KMS-11 (cell line): ENCODE data around the gene PACS1.
A peak's percentile ranks its signal among the peaks of the same experiment; 100 is the strongest.
"Not testable (repeated sequence)": the region's sequence is repeated elsewhere in the genome, so short reads cannot be mapped to it uniquely, and the experiment has no call there.

Source experiments
- H2AFZ ChIP-seq: fragments of 200-600 bp; sonication (generic); 2 replicates; pipeline ENCODE4 v1.6.1; 2016; ENCODE audit warnings: antibody characterized with exemption, mixed run types, low read depth
- H3K27ac ChIP-seq: fragments of 200-600 bp; sonication (generic); 2 replicates; pipeline ENCODE4 v1.6.1; 2016; ENCODE audit warnings: mild to moderate bottlenecking, mixed run types
- H3K27me3 ChIP-seq: fragments of 200-600 bp; sonication (generic); 2 replicates; pipeline ENCODE4 v1.6.1; 2017; ENCODE audit warnings: mild to moderate bottlenecking, low read depth, mixed run types, moderate library complexity; ENCODE audit not compliant: insufficient read depth
- H3K36me3 ChIP-seq: fragments of 200-600 bp; sonication (generic); 2 replicates; pipeline ENCODE4 v1.6.1; 2017; ENCODE audit warnings: mild to moderate bottlenecking, mixed run types; ENCODE audit not compliant: insufficient read depth
- H3K4me1 ChIP-seq: fragments of 200-600 bp; sonication (generic); 2 replicates; pipeline ENCODE4 v1.6.1; 2016; ENCODE audit warnings: mild to moderate bottlenecking, low read depth, mixed run types; ENCODE audit not compliant: poor library complexity, severe bottlenecking
- H3K4me2 ChIP-seq: fragments of 200-600 bp; sonication (generic); 2 replicates; pipeline ENCODE4 v1.7.0; 2016; ENCODE audit warnings: mild to moderate bottlenecking, mixed run types
- H3K4me3 ChIP-seq: fragments of 200-600 bp; sonication (generic); IDR thresholded peaks from 2 replicates; pipeline ENCODE4 v1.6.1; 2017; ENCODE audit warnings: low read depth, low read length, mixed read lengths; ENCODE audit not compliant: insufficient read depth
- H3K79me2 ChIP-seq: fragments of 200-600 bp; sonication (generic); 2 replicates; pipeline ENCODE4 v1.6.1; 2016; ENCODE audit warnings: low read depth, mixed run types; ENCODE audit not compliant: insufficient read depth
- H3K9ac ChIP-seq: fragments of 200-600 bp; sonication (generic); 2 replicates; pipeline ENCODE4 v1.6.1; 2016; ENCODE audit warnings: mild to moderate bottlenecking, mixed run types
- H4K20me1 ChIP-seq: fragments of 200-600 bp; sonication (generic); 2 replicates; pipeline ENCODE4 v1.6.1; 2016; ENCODE audit warnings: mild to moderate bottlenecking, mixed run types; ENCODE audit not compliant: insufficient read depth
- CTCF ChIP-seq: fragments of 200-600 bp; sonication (generic); conservative IDR thresholded peaks from 2 replicates; pipeline ENCODE4 v1.6.1; 2017; ENCODE audit warnings: low read depth, mild to moderate bottlenecking, antibody characterized with exemption, low read length, moderate library complexity, mixed read lengths

The PACS1 gene

GRCh38 chr11:66274219-66274618, 204.1 kb downstream of the PACS1 start:
- H3K4me1 ChIP-seq = peaks cover 29% of the 10 kb centered on the region
- TF ChIP-seq CTCF = no peak
- no peak overlapping the region for H3K27ac ChIP-seq
- no peak overlapping the region for H3K9ac ChIP-seq
- H3K36me3 ChIP-seq = 0 out of 2 replicates have a peak, but pooled peaks cover 2% of the 10 kb centered on the region
- H2AFZ ChIP-seq = no peak overlapping the region
- H3K4me3 ChIP-seq = no peak overlapping the region
- H3K79me2 ChIP-seq = peaks cover 26% of the 10 kb centered on the region
- peaks cover 4% of the 10 kb centered on the region; the same call in 1 of the 2 replicates for H3K27me3 ChIP-seq
- H3K4me2 ChIP-seq = no peak overlapping the region
- no peaks in the 10 kb centered on the region for H4K20me1 ChIP-seq

GRCh38 chr11:66275396-66275795, 205.3 kb downstream of the PACS1 start:
- no peak for TF ChIP-seq CTCF

GRCh38 chr11:66275984-66276612, 206.0 kb downstream of the PACS1 start:
- peaks cover 12% of the 10 kb centered on the region for H3K4me1 ChIP-seq
- H3K27ac ChIP-seq = no peak overlapping the region
- H3K27me3 ChIP-seq = peaks cover 4% of the 10 kb centered on the region; the same call in 1 of the 2 replicates
- H3K79me2 ChIP-seq = peaks cover 7% of the 10 kb centered on the region; the same call in 1 of the 2 replicates
- no peak for TF ChIP-seq CTCF
- no peak overlapping the region for H3K4me2 ChIP-seq
- no peak overlapping the region for H2AFZ ChIP-seq
- no peak overlapping the region for H3K9ac ChIP-seq
- no peaks in the 10 kb centered on the region for H4K20me1 ChIP-seq
- H3K4me3 ChIP-seq = no peak overlapping the region
- H3K36me3 ChIP-seq = 0 out of 2 replicates have a peak, but pooled peaks cover 2% of the 10 kb centered on the region

More at GRCh38 chr11:66275396-66275795, 205.3 kb downstream of the PACS1 start:
- Histone ChIP-seq H2AFZ (no peak overlapping the region), H4K20me1 (no peaks in the 10 kb centered on the region), H3K4me1 (peaks cover 18% of the 10 kb centered on the region), H3K36me3 (0 out of 2 replicates have a peak, but pooled peaks cover 2% of the 10 kb centered on the region), H3K27me3 (peaks cover 4% of the 10 kb centered on the region; the same call in 1 of the 2 replicates), H3K9ac (no peak overlapping the region), H3K79me2 (peaks cover 14% of the 10 kb centered on the region), H3K27ac (no peak overlapping the region), H3K4me3 (no peak overlapping the region), H3K4me2 (no peak overlapping the region)

- peaks cover 14% of the 10 kb centered on the region for H3K4me1 ChIP-seq
- H3K36me3 ChIP-seq, H3K9ac ChIP-seq, H2AFZ ChIP-seq, H3K4me2 ChIP-seq, H3K79me2 ChIP-seq, H3K27ac ChIP-seq, H3K4me3 ChIP-seq, H3K27me3 ChIP-seq, H4K20me1 ChIP-seq: not testable (repeated sequence)
These were observed 206.5 kb downstream of the PACS1 start for GRCh38 chr11:66276619-66277018.

- not testable (repeated sequence) for H3K9ac ChIP-seq, H2AFZ ChIP-seq, H3K79me2 ChIP-seq, H3K4me3 ChIP-seq, H3K36me3 ChIP-seq, H4K20me1 ChIP-seq, H3K27me3 ChIP-seq, H3K27ac ChIP-seq
- Histone ChIP-seq H3K4me2 (peak overlapping the region; percentile 57; the same call in 1 of the 2 replicates), H3K4me1 (peaks cover 18% of the 10 kb centered on the region)
These were observed 207.0 kb downstream of the PACS1 start for GRCh38 chr11:66277064-66277463.
